GM12873 (cell line): Measurements from ENCODE around the gene TMCC3.

Experiments used
- TF ChIP-seq, protein P1 (sequence below): IDR thresholded peaks from 2 replicates; pipeline ENCODE4 v1.5.1; 2012; ENCODE audit warnings: low read depth, mild to moderate bottlenecking, moderate library complexity, low read length, control low read depth; ENCODE audit not compliant: insufficient read depth; ENCODE audit errors: missing control alignments

The TMCC3 gene

DNA sequence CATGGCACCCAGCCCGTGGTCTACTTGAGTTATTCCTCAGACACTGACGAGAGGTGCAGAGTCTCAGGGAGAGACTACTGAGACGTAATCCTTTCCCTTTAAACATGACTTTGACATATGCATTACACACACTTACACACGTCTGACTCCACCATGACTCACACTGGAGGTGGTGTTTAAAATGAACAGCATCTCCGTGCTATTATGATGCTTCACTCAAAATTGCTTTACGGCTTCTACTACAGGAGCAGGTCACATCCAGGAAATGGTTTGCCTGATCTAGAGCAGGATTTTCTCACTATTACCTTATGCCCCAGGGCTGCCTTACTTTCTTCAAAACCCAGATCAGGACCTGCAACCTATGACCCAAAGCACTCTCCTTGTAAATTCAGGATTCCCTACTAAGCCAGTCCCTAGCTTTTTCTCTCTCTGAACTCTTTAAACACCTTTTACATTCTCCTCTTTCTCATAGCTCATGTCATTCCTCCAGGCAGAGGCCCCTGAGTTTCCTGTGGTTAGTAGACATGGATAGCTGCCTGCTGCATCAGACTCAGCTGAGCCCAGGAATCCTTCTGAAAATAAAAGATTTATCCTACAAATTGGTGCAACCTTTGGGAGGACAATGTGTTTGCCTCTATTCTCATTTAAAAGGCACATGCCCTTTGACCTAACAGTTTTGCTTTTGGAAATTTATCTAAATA, 31.2 kb downstream of the TMCC3 start:
- TF ChIP-seq, protein P1, sequence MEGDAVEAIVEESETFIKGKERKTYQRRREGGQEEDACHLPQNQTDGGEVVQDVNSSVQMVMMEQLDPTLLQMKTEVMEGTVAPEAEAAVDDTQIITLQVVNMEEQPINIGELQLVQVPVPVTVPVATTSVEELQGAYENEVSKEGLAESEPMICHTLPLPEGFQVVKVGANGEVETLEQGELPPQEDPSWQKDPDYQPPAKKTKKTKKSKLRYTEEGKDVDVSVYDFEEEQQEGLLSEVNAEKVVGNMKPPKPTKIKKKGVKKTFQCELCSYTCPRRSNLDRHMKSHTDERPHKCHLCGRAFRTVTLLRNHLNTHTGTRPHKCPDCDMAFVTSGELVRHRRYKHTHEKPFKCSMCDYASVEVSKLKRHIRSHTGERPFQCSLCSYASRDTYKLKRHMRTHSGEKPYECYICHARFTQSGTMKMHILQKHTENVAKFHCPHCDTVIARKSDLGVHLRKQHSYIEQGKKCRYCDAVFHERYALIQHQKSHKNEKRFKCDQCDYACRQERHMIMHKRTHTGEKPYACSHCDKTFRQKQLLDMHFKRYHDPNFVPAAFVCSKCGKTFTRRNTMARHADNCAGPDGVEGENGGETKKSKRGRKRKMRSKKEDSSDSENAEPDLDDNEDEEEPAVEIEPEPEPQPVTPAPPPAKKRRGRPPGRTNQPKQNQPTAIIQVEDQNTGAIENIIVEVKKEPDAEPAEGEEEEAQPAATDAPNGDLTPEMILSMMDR: no peak

DNA sequence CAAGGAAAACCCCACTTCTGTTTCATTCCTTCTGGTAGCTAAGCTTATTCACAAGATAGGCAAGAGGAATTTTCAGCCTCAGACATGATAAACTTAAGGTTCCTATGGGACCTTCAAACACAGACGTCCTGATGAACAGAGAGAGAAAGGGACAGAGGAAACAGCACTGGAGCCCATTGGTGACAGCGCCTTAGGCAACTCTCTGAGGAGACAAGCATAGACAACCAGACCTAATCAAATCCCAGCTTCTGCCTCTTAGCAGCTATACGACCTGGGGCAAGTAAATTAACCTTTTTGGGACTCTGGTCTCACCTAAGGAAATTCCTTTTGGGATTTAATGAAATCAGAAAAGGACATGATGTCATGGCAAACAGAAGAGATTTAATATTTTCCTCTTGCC, 33.3 kb downstream of the TMCC3 start:
- TF ChIP-seq, protein P1: no peak

DNA sequence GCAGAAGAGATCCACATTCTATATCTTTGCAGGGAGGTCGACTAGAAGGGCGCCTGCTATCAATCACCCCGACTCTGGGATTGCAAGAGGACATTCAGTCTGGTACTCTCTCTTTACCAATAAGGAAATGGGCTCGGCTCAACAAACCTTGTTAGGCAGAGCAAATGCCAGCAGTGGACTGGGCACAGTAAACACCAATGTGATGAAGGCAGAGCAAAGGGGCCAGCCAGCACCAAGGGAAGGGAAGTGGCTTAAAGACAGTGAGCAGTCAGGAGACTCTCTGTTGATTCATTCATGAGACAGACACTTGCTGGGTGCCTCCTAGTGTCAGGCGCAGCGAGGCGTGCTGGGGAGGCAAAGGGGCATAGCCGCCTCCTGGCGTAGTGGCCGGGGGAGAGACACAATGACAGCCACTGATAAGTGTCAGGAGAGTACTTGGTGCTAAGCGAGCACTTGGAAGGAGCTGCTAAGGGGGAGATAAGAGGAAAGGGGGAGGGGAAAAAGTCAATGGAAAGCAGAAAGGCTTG, 34.1 kb downstream of the TMCC3 start:
- TF ChIP-seq, protein P1: no peak

DNA sequence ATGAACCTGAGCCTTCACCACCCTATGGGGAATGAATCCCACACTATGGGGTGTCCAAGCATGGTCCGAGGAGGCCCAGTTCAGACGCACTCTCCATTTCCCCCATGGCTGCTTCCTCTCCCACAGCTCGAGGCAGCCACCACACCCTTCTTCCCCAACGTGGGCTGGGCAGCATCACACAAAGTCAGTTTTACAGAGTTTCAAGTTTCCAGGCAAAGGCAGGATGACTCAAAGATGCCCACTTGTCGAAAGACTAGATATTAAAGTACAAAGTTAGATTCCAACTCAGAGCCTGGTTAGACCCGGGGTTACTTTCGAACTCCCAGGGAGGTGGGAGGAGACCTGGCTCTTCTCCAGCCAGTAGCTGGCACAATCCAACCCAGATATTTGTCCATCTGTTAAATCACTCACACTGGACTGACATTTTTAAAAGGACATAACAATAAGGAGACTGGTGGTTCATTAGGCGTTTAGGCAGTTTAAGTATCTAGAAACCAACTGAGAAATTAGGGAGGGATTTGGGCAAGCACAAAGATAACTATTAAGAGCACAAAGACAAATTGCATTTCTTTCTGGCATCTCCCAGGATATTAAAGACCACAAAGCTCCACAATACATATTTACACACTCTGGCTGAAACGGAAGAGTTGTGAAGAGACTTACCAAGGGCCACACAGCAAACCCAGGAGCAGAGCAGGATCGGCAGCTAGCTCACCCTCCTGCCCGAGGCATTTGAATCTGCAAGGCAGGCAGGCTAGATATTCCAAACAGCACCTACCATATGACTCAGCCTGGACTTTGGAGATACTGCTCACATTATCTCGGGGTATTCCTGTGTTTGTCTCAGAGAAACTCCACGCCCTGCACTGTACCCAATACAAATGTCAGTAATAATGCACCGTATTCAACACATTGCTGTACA, 34.8 kb downstream of the TMCC3 start:
- TF ChIP-seq, protein P1: no peak

DNA sequence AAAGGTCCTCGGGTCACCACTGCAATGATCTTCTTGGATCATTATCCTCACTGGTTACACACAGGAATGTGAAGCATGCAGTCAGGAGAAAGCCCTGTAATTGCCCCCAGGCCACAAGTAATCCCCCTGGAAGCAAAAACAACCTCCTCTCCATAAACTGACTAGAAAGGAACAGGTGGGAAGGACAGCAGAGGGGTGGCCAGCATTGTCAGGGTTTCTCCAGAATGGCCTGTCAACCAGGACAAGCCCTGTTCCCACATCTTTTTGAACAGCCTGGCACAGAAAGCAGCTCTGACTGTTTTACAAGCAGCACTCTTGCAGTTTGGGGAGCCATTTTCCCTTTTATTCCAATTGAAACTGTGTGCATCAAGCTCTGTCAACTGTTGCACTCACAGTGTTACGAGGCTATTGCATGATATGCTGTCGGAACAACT, 36.1 kb downstream of the TMCC3 start:
- TF ChIP-seq, protein P1: no peak

DNA sequence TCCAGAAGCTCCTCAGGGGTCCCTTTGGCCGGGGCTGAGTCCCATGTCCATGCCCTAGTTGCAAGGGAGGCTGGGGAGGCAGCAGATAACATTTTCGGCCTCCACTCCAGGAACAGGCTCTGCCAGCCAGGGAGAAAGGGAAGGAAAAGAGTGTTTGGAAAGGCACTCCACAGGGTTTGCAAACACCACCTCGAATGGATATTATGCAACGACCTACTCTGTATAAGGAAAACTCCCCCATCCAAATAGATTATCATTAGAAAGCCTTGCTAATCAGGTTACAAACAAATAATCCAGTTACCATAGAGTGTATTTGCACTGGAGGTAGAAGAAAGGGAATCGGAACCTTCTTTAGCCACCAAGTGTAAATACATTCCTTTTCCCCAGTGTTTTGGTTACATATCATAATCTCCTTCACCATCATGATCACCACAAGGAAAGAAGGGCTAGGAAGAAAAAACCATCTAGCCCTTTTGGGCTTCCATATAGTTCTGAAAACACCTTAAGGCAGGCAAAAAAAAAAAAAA, 40.4 kb downstream of the TMCC3 start:
- TF ChIP-seq, protein P1: no peak

DNA sequence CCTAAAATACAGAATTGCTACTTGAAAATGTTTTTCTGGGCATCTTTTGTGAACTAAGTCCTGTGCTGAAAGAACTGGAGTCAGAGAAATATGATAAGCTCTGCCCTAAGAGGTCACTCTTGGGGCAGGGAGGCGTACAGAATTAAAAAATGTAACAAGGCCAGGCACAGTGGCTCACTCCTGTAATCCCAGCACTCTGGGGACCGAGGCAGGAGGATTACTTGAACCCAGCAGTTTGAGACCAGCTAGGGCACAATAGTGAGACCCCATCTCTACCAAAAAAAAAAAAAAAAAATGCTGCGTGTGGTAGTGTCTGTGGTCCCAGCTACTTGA, 46.0 kb downstream of the TMCC3 start:
- TF ChIP-seq, protein P1: no peak
